ENCODE results near the gene GNAI2. TPM values are rescaled to one million over a fixed set of nuclear protein-coding genes. Genes with fewer than 3 reads are reported as not detected.

GNAI2 gene
- total RNA-seq, 1 experiment from 2014 or later, result 214 TPM

DNA sequence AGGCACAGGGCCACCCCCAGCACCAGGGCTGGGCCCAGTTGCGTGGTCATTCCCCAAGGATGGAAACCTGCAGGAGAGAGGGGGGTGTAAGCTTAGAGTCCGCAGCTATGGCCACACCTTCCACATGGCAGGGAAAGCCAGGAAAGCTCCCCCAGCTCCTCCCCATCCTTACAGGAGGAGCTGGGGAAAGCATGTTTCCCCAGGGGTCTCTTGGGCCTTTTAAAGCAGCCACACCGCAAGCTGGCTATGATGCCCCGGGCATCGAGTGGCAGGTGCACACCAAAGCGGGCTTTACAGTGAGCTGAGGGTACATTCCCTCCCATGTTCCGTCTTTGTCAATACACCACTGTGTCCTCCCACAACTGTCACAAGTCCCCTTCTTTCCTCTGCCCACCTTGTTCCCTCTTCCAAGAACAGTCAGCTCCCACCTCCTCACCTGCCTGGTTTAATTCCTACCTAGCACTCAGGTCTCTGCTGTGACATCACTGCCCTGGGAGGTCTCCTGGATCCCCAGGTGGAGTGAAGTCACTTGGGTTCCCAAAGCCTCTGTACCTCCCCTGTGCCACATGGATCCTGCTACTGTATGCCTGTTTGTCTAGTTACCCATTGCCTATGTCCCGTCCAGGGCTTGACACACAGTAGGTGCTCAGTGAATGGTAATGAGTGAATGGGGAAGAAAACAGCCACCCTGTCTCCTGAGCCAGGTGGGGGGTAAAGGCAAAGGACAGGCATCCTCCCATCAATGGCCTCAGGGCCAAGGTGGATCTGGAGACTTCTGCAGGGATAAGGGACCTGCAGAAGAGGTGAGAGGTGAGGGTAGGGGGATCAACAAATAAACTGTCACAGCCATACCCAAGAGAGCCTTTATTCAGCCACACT, 59.8 kb downstream of the GNAI2 start:
- no peak overlapping the region for H3K27ac ChIP-seq
- peaks cover 29% of the 10 kb centered on the region for H3K4me1 ChIP-seq (replicated peaks)
- no peak for DNase-seq (ENCODE audit: low read depth in 1 of 2, low spot score in 2 of 2)
- no peak overlapping the region for H3K4me3 ChIP-seq
- H3K9me3 ChIP-seq (replicated peaks), result no peaks in the 10 kb centered on the region
- peaks cover 6% of the 10 kb centered on the region for H3K36me3 ChIP-seq
- H3K27me3 ChIP-seq (replicated peaks), result no peaks in the 10 kb centered on the region

DNA sequence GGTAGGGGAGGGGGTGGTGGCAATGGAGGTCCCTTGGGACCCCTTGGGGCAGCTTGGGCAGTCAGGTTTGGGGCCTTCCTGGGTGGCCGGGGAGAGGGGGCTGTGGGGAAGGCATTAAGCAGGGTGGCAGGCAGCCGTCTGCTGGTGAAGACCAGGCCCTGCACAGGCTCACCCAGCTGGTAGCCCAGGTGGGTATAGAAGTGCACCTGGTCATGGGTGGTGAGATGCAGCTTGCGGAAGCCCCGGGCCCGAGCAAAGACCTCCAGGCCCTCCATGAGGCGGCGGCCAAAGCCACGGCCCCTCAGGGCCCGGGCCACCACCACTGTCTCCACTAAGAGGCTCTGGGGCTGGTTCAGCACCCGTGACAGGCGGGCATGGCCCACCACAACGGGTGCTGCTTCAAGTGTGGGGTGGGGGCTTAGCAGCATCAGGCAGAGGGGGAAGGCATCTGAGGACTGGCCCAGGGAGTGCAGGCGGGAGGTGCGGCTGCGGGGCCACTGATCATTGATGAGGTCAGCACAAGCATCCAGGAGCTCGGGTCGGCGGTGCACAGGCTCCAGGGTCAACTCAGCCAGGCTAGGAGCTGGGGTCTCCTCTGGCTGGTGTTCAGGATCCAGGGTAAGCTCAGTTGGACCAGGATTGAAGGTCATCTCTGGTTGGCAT, 60.8 kb downstream of the GNAI2 start:
- Histone ChIP-seq H3K9me3 (replicated peaks) (no peaks in the 10 kb centered on the region), H3K36me3 (peaks cover 4% of the 10 kb centered on the region; the same call in 1 of the 2 replicates), H3K4me3 (no peak overlapping the region), H3K27me3 (replicated peaks) (no peaks in the 10 kb centered on the region), H3K4me1 (replicated peaks) (peaks cover 21% of the 10 kb centered on the region), H3K27ac (no peak overlapping the region)
- no peak for DNase-seq (ENCODE audit: low read depth in 1 of 2, low spot score in 2 of 2)

DNA sequence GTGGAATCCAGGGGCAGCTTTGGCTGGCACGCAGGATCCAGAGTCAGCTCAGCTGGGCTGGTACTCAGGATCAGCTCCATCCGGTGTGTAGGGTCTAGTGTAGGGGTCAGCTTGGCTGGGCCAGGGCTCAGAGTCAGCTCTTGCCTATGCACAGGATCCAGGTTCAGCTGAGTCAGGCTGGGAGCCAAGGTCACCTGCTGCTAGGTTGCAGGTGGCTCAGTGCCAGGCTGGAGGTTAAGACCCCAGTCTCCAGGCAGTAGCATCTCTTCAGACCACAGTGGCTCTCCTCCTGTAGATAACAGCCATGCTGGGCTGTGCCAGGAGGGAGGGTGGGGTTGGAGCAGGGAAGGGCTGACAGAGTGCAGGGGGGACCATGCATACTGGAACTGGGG, 61.4 kb downstream of the GNAI2 start:
- Histone ChIP-seq H3K4me1 (replicated peaks) (peaks cover 21% of the 10 kb centered on the region), H3K36me3 (no peaks in the 10 kb centered on the region), H3K4me3 (no peak overlapping the region), H3K27me3 (replicated peaks) (no peaks in the 10 kb centered on the region), H3K27ac (no peak overlapping the region), H3K9me3 (replicated peaks) (no peaks in the 10 kb centered on the region)
- no peak for DNase-seq (ENCODE audit: low read depth in 1 of 2, low spot score in 2 of 2)

DNA sequence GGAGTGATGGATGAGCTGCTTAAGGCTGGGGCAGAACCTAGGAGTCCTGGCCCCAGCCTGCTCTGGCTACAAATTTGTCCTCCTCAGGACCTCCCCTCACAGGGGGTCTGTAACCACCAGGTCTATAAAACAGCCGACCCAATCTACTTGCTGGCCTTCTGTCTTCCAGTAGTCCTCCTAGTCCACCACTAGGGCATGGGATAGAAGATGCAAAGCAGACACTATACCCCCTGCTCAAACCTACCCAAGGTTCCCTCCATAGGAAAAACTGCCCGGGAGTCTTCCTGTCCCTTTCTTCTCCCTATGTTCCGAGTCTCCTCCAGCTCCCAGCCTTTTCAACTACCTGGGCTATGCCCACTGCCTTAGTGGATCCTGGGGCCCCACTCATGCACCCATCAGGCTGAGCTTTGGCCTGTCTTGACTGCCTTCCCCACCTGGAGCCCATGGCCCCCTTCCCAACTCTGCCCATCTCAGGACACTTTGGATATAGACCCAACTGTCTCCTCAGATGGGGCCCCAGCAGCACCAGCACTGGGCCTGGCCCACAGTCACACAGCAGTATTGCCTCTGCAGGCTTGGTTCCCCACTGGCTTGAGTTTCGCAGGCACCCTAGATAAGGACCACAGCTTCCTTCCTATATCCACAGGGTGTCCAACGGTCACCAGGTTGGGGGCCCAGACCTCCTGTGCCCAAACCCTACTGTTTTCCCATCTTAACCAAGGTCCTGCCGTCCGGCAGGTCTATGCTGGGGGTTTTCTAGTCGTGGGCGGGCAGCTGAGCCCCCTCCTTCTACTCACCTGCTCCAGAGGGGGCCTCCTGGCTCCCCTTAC, 62.1 kb downstream of the GNAI2 start:
- DNase-seq (ENCODE audit: low read depth in 1 of 2, low spot score in 2 of 2), result no peak
- Histone ChIP-seq H3K4me1 (replicated peaks) (peaks cover 16% of the 10 kb centered on the region), H3K36me3 (no peaks in the 10 kb centered on the region), H3K27me3 (replicated peaks) (no peaks in the 10 kb centered on the region), H3K27ac (no peak overlapping the region), H3K4me3 (peak overlapping the region; percentile 50), H3K9me3 (replicated peaks) (no peaks in the 10 kb centered on the region)

DNA sequence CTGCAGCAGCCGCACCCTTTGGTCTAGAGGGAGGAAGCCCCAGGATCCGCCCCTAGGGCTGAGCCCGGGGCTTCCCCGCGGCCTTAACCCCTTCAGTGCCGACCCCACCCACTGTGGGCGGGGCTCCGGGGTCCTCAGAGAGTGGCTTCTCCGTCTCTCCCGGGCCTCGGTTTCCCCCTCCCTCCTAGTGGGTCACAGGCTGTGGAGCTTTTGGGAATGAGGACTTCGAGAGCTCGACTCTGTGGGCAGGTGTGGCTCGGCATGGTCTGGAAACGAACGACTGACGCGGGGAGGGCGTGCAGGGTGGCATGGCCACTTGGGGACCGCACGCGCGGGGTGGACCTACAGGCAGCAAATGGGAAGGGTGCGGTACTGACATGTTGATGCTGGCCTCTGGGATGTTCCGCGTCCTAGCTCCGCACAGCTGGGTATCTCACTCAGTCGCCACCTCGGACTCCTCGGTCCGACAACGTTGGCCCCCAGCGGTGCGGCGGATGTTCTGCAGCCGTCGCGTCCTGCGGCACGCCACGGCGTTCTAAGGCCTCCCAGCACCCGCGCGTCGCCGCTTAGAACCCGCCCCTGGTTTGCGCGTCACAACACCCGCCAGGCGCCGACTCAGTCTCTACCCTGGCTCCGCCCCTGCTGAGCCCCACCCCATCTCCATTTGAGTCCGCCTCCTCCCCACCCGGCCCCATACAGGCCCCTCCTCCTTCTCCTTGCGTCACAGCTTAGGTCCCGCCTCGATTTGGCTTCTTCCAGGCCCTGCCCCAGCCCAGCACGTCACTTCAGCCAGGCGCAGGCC, 63.0 kb downstream of the GNAI2 start, which contains the start of the genes HYAL3 and NAA80:
HYAL3 (minus strand) TSS at position 570 of the 802 bp plus-strand sequence. CDS start 3,803 bp downstream, outside the sequence.
NAA80 (minus strand) TSS at position 570 of the 802 bp plus-strand sequence. CDS start 1,942 bp downstream, outside the sequence.
- Histone ChIP-seq H3K27me3 (replicated peaks) (no peaks in the 10 kb centered on the region), H3K4me3 (peak within 1 kb of the TSS; percentile 50), H3K4me1 (replicated peaks) (peaks cover 16% of the 10 kb centered on the region), H3K36me3 (no peaks in the 10 kb centered on the region), H3K27ac (peak within 1 kb of the TSS; percentile 71), H3K9me3 (replicated peaks) (no peaks in the 10 kb centered on the region)
- peak; percentile 92 to 99 for DNase-seq (ENCODE audit: low read depth in 1 of 2, low spot score in 2 of 2)

DNA sequence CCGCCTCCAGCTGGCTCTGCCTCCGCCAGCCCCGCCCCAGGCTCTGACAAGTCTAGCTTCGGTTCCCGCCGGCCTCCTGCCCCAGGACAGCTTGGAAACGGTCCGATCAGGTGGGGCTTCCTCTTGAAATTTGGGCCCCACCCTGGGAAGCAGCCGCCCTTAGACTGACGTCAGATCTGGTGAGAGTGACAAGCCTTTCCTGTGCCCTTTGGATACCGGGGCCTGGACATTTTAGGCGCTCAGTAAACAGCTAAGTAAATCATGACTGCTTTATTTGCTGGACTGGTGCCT, 63.6 kb downstream of the GNAI2 start:
- H3K27ac ChIP-seq, result peak overlapping the region; percentile 71
- no peaks in the 10 kb centered on the region for H3K9me3 ChIP-seq (replicated peaks)
- H3K4me1 ChIP-seq (replicated peaks), result peaks cover 16% of the 10 kb centered on the region
- no peaks in the 10 kb centered on the region for H3K27me3 ChIP-seq (replicated peaks)
- H3K36me3 ChIP-seq, result no peaks in the 10 kb centered on the region
- no peak for DNase-seq (ENCODE audit: low read depth in 1 of 2, low spot score in 2 of 2)
- H3K4me3 ChIP-seq, result peak overlapping the region; percentile 50

DNA sequence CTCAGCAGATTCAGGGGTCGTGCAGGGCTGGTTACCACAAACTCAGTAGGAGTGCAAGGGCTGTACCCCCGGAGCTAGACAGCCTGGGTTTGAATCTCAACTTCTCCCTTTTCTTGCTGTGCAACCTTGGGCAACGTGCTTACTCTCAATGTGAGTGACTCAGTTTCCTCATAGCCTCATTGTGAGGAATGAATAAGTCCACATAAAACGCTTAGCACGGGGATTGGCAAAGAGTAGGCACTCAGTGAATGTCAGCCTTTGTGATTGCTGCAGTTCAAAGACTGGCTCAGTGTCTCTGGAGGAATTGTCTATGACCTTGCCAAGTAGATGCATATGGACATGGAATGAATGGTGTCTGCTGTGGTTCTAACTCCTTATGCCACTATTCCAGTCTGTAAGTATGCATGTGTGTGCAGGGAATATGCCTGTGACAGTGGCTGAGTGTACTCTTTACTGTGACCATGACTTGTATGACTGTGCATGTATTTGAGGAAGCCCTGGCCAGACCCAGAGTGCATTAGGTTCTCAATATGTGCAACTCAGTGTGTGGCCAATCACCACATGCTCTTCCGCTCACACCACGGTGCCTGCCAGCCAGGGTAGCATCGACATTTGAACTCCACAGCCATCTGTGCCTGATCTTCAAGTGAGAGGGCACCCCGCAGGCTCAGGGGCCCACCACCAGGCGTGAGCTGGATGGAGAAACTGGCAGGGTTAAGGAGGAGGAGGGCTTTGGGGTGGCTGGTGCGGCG, 64.1 kb downstream of the GNAI2 start:
- Histone ChIP-seq H3K27me3 (replicated peaks) (no peaks in the 10 kb centered on the region), H3K27ac (peak overlapping the region; percentile 71), H3K4me1 (replicated peaks) (peaks cover 16% of the 10 kb centered on the region), H3K4me3 (peak overlapping the region; percentile 50), H3K9me3 (replicated peaks) (no peaks in the 10 kb centered on the region), H3K36me3 (no peaks in the 10 kb centered on the region)
- DNase-seq (ENCODE audit: low read depth in 1 of 2, low spot score in 2 of 2), result no peak

DNA sequence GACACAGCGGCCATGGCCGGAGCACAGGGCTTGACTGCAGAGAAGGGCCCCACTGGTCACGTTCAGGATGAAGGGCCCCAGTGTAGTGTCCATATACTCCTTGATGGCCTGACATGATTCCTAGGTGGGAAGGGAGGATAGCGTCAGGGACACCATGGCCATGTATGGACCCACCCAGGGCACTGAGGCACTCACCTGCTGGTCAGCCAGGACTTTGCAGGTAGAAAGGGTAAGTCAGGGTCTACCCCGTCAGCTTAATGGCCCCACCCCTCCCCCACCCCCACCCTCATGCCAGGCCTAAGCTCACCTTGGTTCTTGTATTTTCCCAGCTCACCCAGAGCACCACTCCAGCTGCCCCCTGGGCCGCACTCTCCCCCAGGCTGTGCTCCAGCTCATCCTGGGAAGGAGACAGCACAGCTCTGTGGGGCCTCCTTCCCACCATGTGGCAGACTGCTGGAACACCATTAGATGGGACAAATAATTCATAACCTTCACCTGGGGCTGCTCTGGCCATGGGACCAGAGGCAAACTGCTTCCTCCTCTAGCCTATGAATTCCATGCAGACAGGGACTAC, 64.8 kb downstream of the GNAI2 start:
- H3K4me3 ChIP-seq, result no peak overlapping the region
- no peaks in the 10 kb centered on the region for H3K9me3 ChIP-seq (replicated peaks)
- no peak overlapping the region for H3K27ac ChIP-seq
- DNase-seq (ENCODE audit: low read depth in 1 of 2, low spot score in 2 of 2), result no peak
- no peaks in the 10 kb centered on the region for H3K27me3 ChIP-seq (replicated peaks)
- no peaks in the 10 kb centered on the region for H3K36me3 ChIP-seq
- H3K4me1 ChIP-seq (replicated peaks), result peaks cover 16% of the 10 kb centered on the region

DNA sequence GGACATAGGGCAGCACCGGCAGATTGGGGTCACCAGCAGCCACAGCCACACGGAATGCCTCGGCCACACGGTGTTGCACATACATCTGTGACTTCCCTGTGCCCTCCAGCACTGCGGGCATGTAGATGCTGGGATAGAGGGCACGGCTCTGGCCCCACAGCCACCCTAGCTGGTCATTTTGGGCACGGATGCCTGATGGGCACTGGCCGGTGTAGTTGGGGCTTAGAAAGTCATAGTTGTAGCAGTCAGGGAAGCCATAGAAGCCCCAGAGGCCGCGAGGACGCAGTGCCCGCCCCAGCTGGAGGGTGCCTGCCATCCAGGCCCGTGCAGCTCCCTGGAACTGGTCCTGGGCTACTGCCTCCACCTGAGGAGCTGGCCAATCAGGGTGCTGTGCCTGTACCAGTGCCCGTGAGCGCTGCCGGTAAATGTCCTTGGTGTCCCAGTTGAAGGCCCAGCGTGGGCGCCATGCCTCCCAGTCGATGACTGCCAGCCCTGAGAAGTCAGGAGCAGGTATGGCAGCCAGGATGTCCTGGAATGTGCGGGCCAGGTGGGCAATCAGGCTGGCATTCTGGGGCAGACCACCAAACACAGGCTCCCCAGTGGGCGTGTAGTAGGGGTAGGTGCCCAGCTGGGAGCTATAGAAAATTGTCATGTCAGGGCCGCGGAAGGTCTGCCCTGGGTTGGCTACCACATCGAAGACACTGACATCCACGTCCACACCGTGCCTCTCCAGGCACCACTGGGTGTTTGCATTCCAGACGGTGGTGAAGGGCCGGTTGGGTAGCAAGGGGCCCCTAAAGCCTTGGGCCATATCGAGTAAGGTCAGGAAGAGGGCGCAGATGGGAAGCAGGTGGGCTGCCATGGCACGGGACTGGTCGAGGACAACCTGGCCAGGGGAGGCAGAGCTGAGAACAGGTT, 66.3 kb downstream of the GNAI2 start:
- H3K36me3 ChIP-seq, result no peaks in the 10 kb centered on the region
- no peak for DNase-seq (ENCODE audit: low read depth in 1 of 2, low spot score in 2 of 2)
- no peaks in the 10 kb centered on the region for H3K9me3 ChIP-seq (replicated peaks)
- H3K27ac ChIP-seq, result no peak overlapping the region
- no peaks in the 10 kb centered on the region for H3K27me3 ChIP-seq (replicated peaks)
- H3K4me1 ChIP-seq (replicated peaks), result peaks cover 16% of the 10 kb centered on the region
- no peak overlapping the region for H3K4me3 ChIP-seq

DNA sequence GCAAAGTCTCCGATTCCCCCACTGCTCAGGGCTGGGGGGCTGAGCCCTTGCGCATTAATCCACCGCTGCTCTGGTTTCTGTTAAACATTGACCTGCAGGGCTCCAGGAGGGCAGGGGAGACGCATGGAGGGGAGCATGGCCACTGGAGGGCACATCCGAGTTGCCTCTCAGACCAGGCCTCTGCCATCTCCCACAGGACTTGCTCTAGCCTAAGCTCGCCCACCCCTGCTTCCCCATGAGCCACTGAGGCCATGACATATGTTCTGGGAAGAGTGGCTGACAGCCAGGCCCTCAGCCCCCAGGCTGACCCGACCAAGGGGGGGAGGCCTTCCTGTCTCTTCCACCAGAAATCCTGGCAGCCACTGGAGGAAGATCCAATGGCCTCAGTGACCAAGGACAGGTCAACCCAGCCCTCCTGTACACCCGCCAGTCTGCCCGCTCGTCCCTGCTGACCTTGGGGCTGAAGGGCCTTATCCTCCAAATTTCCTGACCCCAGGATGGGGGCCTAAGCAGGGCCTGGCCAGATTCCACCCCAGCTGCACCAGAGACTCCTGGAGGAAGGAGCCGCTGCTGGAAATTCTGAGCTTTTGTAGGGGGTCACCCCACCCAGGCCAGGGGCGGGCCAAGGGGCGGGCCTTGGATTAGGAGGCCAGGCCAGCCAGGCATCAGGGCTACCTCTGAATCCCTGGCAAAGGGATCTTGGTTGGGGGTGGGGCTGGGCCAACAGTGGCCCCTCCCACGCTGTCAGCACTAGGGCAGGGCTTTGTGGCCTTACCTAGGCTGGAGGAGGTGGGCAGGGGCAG, 67.2 kb downstream of the GNAI2 start, which contains the start of gene HYAL1:
HYAL1 (minus strand) TSS at position 562 of the 803 bp plus-strand sequence. CDS start 618 bp downstream, outside the sequence.
- no peaks in the 10 kb centered on the region for H3K9me3 ChIP-seq (replicated peaks)
- H3K27ac ChIP-seq, result no peak within 1 kb of the TSS
- no peaks in the 10 kb centered on the region for H3K27me3 ChIP-seq (replicated peaks)
- H3K36me3 ChIP-seq, result no peaks in the 10 kb centered on the region
- H3K4me1 ChIP-seq (replicated peaks), result peaks cover 16% of the 10 kb centered on the region
- no peak within 1 kb of the TSS for H3K4me3 ChIP-seq
- DNase-seq (ENCODE audit: low read depth in 1 of 2, low spot score in 2 of 2), result no peak

DNA sequence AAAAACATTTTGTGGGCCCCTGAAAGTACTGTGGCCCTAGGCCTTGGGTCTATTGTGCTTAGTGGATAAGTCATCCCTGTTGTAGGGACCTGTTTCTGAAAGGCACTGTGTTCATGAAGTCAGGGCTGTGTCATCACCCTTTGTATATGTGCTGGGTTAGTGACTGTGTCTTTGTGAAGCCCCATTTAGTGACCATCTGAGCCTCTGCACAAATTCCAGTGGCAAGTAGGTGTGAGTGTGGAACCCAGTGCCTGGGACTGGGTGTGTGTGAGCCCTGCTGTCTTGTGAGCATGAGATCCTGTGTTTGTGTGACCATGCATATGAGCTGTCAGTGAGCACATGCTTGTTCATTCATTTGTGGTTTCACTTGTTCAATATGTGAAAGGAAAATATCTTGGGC, 68.6 kb downstream of the GNAI2 start:
- Histone ChIP-seq H3K36me3 (no peaks in the 10 kb centered on the region), H3K27me3 (replicated peaks) (no peaks in the 10 kb centered on the region), H3K4me3 (no peak overlapping the region), H3K9me3 (replicated peaks) (no peaks in the 10 kb centered on the region), H3K27ac (no peak overlapping the region), H3K4me1 (replicated peaks) (peaks cover 9% of the 10 kb centered on the region)
- no peak for DNase-seq (ENCODE audit: low read depth in 1 of 2, low spot score in 2 of 2)

Measured in SJSA1 (cell line).